IPS DF 4.7 (cell line): ENCODE data around the gene TRIM41.

ENCODE experiments used
- DNase-seq: peaks from one replicate; pipeline ENCODE4 v3.0.0-alpha.2; 2013; ENCODE audit warnings: low spot score; ENCODE audit errors: extremely low read depth

Gene TRIM41

DNA sequence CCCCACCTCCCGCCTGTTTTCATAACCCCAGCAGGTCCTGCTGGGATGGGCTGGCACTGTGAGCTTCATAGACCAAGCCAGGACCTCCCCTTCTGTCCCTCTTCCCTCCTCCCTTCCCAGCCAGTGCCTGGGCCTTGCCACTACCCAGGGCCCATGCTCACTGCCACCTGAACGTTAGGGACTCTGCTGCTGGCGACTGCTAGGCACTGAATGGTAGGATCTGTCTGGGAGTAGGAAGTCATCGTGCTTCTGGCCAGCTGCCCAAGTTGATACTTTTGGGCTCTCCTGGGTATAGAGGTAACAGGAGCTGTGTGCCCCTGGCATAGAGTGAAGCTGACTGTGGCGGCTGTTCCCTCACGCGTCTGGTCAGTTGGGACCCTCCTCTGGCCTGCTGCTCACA lies 8.4 kb downstream of the TRIM41 start:
- no peak for DNase-seq

DNA sequence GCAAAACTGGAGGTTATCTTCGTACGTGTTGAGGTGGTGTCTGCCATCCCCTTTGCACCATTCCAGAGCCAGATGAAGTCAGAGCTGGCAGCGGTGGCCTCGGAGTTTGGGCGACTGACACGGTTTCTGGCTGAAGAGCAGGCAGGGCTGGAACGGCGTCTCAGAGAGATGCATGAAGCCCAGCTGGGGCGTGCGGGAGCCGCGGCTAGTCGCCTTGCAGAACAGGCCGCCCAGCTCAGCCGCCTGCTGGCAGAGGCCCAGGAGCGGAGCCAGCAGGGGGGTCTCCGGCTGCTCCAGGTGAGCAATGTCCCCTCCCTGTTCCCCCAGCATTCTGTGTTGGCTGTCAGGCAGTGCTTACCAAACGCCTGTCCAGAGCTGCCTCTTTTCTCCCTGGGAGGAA lies 9.5 kb downstream of the TRIM41 start:
- DNase-seq, result no peak

DNA sequence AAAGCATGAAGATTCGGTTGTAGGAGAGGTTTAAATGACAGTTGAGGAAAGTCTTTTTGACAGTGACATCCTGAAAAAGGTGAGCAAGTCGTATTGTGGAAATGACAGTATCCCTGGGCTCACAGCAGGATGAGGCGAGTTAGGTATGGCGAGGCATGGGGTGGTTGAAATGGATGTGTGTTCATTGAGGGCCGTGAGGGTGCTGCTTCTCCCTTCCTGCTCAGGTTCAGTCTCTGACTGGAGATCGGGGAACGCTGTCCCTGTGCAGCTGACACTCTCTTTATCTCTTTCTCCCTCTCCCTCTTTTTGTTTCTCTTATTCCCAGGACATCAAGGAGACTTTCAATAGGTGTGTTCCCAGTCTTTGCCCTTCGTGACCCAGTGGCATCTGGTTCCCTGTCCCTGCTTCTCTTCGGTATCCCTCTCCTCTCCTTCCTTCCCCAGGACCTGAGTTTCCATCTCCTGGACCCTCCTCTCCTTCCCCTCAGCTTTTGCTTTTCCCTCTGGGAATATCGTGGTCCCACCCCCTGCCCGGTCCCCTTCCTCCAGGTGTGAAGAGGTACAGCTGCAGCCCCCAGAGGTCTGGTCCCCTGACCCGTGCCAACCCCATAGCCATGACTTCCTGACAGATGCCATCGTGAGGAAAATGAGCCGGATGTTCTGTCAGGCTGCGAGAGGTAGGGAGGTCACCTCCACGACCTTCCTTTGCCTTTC lies 10.2 kb downstream of the TRIM41 start:
- no peak for DNase-seq

DNA sequence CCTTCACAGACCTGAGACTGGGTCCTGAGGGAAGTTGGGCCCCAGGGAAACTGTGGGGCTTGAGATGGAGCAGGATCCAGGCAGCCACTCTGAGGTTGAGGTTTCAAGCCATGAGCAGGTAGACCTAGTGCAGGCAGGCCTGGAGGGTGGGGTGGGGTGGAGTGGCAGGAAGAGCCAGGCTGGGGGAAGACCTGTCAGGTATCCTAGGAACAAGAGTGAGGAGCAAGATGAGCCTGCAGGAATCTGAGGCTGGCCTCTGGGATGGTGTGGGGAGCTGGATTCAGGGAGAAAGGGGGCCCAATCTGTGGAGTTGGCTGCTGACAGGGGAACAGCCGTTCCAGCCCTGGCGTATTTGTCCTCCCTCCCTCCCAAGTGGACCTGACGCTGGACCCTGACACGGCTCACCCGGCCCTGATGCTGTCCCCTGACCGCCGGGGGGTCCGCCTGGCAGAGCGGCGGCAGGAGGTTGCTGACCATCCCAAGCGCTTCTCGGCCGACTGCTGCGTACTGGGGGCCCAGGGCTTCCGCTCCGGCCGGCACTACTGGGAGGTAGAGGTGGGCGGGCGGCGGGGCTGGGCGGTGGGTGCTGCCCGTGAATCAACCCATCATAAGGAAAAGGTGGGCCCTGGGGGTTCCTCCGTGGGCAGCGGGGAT lies 10.8 kb downstream of the TRIM41 start:
- DNase-seq, result no peak

DNA sequence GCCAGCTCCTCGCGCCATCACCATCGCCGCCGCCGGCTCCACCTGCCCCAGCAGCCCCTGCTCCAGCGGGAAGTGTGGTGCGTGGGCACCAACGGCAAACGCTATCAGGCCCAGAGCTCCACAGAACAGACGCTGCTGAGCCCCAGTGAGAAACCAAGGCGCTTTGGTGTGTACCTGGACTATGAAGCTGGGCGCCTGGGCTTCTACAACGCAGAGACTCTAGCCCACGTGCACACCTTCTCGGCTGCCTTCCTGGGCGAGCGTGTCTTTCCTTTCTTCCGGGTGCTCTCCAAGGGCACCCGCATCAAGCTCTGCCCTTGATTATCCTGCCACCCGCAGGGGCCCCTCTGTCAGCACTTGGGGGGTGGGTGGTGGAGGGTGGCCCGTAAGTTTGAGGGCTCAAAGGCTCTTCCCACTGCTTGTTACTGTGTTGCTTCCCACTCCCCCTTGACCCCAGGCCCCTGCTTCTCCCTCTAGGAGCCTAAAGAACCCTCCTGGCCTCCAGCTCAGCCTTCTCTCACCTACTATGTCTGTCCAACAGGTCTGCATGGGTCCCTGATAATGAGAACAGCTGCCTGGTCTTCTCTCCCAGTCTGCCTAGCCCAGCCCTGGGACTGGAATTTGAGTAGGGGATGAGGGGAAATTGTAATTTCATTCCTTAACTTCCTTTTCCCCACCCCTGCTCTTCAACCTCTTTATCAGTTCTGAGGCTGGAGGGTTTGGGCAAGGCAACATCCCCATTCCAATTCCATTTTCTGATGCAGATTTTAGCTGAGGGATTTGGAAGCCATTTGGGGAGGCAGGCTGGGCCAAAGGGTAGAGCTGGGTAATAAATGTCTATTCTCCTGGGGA lies 11.6 kb downstream of the TRIM41 start:
- DNase-seq, result no peak

DNA sequence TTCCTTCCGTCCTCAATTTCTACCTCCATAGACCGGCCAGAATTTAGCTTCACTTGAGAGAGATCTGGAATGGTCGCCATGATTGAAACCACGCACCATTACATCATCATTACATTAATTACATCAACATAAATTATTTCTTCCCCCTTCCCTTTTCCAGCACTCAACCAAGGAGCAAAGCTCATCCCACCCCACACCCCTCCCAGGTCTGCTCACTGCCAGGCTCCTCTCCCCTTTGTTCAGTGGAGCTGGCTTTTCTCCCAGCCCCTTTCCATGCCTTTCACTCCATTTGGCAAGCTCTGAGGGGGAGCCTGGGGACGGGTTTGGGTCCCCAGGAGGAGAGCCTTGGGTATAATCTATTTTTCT lies 12.2 kb downstream of the TRIM41 start:
- no peak for DNase-seq

DNA sequence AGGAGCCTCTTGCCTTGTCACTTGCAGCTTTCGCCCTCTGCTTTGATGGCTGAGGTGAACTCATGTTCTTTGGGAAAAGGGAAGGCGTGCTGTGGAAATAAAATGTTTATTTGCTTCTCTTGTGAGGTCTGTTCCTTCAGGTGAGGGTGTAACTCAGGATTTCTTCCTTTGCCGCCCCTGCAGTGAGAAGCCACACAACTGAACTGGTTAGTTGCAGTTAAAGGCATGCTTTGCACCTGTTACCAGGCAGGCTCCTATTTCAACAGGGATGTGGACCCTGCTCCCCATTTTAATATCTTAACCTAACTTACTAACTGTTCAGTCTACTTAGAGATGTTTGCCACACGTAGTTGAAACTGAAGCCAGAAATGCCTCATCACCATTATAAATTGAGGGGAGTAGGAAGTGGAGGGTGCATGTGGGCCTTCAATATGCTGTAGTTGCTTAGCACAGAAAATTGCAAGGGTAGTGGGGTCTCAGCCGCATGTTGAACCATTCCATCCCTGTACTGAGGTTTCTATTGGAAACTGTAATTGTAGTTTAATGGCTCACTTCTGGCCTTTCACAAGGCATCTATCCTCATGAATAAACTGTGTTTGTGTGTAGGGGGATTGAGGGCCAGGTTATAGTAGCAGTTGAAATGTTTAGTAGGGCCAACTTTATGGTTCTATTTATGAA lies 12.7 kb downstream of the TRIM41 start:
- no peak for DNase-seq

DNA sequence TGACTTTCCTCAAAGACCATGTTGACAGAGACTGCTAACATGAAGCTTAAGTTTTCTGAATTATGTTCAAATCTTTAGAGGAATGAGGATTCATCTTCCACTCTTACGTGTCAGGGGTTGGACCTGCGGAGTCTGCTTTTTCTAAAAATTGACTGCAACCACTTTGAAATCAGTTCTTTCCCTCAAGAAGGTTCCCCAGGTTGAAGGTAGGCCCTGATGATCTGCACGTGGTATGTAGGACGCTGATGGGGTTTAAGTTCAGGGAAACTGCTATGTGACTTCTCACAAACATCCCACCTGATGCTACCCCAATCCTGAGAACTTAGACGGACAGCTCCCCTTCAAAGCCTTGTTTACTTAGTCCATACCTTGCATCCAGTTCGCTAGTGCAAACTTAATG lies 13.4 kb downstream of the TRIM41 start:
- DNase-seq, result no peak

DNA sequence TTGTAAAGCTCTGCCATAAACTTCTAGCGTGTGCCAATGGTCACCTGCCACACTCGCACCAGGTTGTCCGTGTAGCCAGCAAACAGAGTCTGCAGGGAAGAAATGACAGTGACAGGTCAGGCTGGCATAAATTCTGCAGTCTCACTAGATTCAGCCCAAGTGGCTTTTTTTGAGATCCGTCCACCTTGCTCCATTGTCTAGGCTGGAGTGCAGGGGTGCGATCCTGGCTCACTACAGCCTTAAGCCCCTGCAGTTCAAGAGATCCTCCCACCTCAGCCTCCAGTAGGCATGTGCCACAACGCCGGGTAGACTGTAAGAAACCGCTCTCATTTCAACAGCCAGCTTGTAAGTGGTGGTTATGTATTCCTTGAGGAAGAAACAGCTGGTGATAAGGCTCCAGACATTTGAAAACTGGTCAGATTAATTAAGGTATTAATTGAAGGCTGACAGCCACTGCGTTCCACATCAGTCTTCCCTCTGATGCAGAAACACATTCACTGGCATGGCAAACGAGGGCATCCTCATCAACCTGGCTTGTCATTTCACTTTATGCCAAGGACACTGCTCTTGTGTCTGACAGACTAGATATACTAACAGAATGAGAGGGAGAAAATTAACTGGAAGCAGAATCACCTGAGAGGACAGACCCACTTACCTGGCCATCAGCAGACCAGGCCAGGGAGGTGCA lies 14.0 kb downstream of the TRIM41 start:
- no peak for DNase-seq

DNA sequence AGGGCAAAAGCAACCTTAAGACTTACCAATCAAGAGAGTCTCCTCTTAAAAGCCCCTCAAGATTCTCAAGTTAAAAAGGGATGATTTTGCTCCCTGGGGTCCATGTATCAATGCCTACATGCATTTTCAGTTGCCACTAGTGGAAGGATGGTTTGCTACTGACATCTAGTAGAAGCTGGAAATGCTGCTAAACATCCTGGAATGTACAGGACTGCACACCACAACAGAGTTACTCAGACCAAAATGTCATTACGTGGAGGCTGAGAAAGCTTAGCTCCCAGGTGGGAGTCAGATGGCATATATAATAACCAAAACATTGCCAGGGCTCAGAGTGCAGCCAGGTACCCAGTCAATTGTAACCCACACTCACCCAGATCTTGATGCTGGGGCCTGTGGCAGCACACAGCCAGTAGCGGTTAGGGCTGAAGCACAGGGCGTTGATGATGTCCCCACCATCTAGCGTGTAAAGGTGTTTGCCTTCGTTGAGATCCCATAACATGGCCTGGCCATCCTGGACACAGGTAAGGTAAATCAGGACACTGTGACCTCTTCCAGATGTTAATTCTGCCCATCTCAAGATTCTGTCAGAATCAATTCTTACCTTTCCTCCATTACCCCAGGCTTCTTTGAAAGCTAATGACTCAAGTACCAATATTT lies 14.8 kb downstream of the TRIM41 start:
- DNase-seq, result no peak

DNA sequence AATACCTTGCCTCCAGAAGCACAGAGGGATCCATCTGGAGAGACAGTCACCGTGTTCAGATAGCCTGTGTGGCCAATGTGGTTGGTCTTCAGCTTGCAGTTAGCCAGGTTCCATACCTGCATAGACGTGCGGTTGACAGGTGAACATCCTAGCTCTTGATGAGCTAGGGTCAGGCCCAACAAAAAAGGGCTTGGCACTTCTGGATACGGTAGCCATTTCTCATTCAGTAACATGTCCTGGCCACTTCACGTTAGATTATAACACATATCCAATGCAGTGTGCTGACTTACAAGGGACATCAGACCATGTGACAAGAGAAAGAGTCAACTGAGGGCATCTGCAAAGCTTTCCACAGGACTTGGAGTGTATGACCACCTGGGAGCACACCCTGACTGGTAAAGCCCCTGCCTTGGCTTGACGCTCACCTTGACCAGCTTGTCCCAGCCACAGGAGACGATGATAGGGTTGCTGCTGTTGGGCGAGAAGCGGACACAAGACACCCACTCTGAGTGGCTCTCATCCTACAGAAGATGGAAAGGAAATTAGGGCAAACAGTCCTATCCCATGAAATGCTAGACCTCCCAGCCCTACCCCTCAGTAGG lies 16.1 kb downstream of the TRIM41 start:
- DNase-seq, result no peak

DNA sequence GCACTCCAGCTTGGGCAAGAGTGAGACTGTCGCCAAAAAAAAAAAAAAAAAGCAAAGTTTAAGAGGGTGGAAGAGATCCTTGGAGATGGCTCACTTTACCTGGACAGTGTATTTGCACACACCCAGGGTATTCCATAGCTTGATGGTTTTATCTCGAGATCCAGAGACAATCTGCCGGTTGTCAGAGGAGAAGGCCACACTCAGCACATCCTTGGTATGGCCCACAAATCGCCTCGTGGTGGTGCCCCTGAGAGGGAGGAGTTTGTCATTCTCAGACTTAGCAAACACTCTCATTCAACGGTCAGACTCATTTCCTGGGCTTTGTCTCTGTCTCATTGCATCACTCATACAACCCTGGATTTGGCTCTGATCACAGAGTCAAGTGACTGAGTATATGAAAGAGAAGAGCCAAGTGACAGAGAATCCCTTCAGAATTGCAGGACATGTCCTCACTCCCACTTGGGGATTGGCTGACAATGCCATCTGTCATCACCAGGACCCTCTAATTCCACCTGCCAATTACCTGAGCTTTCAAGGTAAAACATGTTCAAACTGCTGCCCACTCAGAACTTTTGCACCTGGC lies 18.4 kb downstream of the TRIM41 start:
- no peak for DNase-seq

DNA sequence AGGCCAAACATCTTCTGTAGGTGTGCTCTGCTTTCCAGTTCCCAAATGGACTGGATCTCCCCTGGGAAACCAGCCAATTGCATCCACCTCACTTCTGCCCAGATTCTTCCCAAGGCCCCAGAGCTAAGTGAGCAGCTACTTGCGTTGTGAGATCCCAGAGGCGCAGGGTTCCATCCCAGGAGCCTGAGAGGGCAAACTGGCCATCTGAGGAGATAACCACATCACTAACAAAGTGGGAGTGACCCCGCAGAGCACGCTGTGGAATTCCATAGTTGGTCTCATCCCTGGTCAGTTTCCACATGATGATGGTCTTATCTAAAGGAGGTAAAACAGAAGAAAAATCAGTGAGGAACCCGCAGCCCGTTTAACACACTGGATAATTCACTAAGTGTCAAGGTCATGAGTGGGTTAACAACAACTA lies 19.0 kb downstream of the TRIM41 start:
- no peak for DNase-seq

DNA sequence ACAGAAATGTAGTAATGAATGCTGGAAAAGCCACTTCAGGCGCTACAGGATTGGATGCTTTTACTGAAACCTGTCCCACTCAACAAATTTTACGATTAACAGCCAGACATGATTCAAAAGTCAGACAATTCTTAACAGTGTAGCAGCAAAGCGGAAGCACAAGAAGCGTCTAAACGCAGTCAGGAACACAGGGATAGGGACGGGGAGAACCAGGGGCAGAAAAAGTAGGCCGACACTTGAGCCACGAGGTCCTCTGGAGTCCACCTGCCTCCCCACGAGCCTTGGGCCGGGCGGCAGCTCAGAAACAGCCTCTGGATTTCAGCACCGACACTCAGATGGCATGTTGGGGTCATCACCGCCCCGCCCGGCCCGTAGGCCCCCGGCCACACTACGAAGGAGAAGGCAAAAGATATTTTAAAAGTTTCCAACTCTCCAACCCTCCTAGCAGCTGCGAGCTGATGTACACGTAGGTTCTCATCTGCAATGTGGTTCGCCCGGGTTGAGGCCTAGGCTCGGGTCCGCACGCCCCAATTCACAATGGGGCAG lies 20.0 kb downstream of the TRIM41 start:
- DNase-seq, result no peak

DNA sequence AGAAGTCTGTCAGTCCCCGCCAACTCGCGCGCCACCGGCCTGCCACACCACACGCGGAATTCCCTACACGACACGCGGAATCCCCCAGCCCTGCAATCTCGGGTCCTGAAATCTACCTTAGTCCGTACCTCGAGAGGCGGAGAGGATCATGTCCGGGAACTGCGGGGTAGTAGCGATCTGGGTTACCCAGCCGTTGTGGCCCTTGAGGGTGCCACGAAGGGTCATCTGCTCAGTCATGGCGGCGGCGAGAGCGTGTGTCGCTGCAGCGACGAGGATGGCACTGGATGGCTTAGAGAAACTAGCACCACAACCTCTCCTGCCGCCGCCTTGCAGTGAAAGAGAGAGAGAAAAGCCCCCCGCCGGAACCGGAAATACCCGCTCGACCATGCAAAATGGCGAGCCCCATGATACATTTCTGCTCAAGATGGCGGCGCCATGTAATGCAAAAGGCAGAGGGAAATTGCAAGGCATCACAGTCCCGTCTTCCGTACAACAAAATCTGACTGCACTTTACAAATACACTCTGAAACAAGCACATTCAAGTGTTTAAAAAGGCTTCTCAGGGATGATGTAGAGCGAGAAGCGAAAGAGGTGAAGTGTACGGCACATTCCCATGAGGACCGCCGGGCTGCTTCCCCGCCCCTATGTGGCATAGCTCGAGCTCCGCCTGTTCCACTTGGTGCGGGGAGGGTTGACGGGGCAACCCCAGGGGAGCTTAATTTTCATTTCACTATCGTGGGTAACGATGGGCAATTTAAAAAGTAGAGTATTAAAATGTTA lies 20.7 kb downstream of the TRIM41 start, which contains the start of gene RACK1:
TSS of gene RACK1 (minus strand) at position 343 of the 780 bp plus-strand sequence. CDS start at position 237, 106 bp downstream.
- no peak for DNase-seq

DNA sequence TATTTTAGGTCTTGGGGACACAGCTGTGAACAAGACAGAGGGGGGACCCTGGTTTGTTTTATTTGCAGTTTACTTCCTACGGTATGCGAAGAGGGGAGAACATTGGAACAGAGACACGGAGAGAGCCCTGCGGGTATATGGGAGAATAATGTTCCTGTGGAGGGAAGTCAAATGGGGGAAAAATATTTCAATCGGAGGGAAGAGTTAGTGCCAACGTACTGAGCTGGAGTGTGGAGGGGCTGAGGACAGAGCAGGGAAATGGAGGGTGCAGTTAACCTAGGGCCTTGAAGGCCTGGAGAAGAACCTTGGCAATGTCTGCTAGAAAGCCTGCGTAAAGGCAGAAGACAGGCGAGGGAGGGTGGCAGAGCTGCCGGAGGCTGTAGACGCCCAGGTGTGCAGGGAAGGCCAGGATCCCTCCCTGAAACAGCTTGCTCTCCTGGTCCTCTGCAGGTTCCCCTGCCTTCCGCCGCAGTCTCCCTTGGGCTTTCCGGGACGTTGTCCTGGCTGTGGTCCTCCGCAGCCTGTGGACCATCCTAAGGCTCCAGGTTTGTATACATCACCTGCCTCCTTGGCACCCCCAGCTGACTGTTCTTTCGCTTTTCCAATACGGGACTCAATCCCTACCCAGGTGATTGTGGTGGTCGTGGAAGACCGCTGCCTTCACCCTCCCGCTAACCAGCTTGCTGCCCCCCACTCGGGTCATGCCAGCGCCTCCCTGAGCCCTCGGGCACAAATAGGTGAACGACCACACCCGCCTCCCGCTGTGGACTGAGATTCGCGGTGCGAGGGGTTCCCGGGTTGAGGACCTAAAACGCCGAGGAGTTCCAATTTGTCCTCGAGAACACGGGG lies 22.6 kb downstream of the TRIM41 start:
- DNase-seq, result no peak

DNA sequence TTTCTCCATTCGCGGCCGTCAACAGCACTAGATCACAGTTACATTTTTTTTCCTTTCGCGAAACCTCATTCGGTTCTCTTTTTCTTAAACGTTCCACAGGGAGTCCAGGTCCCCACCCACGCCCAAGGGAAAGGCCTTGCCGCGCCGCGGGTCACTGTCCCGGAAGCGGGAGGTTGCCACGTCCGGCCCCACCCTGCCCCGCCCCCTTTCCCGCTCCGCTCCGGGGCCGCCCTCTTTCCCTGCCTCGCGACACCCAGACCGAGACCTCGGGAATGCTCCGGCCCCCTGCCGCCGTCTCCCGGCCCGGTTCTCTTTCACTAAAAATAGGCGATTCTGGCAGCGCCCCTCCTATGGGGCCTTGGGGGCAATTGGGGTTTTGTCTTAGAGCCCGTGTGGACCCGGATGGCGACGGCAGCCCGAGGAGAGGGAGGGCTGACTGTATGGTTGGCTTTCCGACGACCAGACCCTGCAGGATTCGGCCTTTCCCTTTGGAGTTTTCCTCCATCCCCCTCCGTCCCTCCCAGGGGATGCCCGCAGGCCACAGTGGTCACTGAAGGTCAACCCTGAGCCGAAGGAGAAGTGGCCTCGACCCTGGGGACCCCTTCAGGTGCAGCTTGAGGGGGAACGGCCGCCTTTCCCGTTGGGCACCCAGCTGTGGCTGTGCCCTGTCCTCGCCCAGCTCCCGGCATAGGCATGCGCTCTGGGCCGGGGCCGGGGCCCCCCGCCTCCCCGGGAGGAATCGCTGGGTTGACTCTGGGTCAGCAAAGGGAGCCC lies 23.4 kb downstream of the TRIM41 start:
- DNase-seq, result no peak
